ENCODE data around the gene TBC1D9B.

Gene TBC1D9B

DNA sequence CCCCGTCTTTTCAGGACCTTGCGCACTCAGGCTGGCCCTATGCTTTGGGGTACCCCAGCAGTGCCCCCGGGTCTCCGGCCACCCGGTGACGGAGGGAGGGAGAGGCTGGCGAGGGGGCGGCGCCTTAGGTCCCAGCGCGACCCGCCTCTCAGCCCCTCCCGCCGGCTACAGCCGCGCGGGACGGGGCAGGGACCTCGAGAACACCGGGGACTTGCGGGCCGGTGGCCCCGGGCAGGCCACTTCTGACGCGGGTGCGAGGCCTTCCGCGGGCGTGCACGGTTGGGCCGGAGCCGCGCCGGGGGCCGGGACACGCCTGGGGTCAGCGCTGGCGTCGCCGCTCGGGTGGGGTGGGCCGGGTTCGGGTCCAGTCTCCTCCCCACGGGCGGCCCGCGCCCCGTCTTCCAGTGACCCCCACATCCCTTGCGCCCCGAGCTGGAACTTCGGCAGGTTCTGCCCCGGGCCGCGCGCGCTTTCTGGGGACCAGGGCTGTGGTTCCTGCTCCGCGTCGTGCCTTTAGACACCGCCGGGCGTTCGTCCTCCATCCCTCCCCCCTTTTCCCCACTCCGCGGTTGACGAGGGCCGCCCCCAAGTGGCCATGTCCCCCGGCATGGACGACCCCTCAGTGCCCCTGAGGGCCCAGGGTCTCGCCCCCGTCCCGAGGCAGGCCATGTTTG is 90.8 kb downstream of the TBC1D9B start:
- no peaks in the 10 kb centered on the region for H3K9me3 ChIP-seq (ENCODE audit: insufficient read depth, low read depth, low read length)
- H3K27ac ChIP-seq (ENCODE audit: low read depth, low read length), result no peak overlapping the region
- peak overlapping the region; percentile 57 for H3K9ac ChIP-seq (ENCODE audit: low read depth, low read length)
- peaks cover 12% of the 10 kb centered on the region; the same call in 1 of the 2 replicates for H3K36me3 ChIP-seq (ENCODE audit: insufficient read depth, low read length)
- peaks cover 20% of the 10 kb centered on the region for H3K4me1 ChIP-seq (ENCODE audit: insufficient read depth, low read length)
- 3% methylated on average over 72 of the region's 72 CpGs for WGBS
- peak overlapping the region; percentile 51 for H3K4me3 ChIP-seq (ENCODE audit: low read length)
- H3K27me3 ChIP-seq (ENCODE audit: insufficient read depth, low read length), result 0 out of 2 replicates have a peak, but pooled peaks cover 12% of the 10 kb centered on the region

GRCh38 chr5:179816401-179816795 is 91.3 kb downstream of the TBC1D9B start:
- 63% methylated on average over 23 of the region's 23 CpGs for WGBS

DNA sequence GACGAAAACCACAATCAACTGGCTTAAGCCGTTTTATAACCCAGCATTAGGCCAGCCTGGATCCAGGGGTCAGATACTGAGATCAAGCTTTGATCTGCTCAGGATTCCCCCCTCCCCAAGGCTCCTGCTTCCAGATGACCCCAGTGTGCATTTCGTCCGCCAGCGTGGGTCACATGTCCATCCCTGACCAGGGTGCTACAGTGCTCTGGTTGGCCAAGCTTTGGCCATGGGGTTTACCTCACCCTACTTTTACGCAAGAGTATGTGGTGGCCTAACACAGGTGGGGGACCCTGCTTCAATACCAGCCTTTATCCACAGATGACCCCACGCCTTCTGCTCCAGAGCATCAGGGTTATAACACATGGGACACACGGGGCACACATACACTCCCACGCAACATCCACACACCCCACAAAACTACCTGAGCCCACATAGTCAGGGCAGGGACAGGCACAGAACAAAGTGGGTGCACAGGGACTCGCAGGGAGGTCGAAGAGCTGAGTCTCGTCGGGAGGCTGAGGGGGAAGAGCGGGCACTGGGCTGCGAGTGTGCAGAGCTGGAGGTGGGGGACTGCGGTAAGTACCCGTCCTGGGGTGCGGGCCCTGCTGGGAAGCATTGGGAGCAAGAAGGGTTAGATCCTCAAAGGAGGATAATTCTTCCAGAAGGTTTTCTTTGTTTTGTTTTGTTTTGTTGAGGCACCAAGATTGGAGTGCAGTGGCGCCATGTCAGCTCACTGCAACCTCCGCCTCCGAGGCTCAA is 92.0 kb downstream of the TBC1D9B start:
- WGBS, result 94% methylated on average over 21 of the region's 21 CpGs
- no peak overlapping the region for H3K27ac ChIP-seq (ENCODE audit: low read depth, low read length)
- H3K4me1 ChIP-seq (ENCODE audit: insufficient read depth, low read length), result peaks cover 17% of the 10 kb centered on the region
- no peak overlapping the region for H3K9ac ChIP-seq (ENCODE audit: low read depth, low read length)
- no peak overlapping the region for H3K4me3 ChIP-seq (ENCODE audit: low read length)
- H3K27me3 ChIP-seq (ENCODE audit: insufficient read depth, low read length), result 0 out of 2 replicates have a peak, but pooled peaks cover 12% of the 10 kb centered on the region
- no peaks in the 10 kb centered on the region for H3K9me3 ChIP-seq (ENCODE audit: insufficient read depth, low read depth, low read length)
- H3K36me3 ChIP-seq (ENCODE audit: insufficient read depth, low read length), result peaks cover 16% of the 10 kb centered on the region; the same call in 1 of the 2 replicates

More at GRCh38 chr5:179816401-179816795, 91.3 kb downstream of the TBC1D9B start:
- Histone ChIP-seq H3K27me3 (ENCODE audit: insufficient read depth, low read length) (0 out of 2 replicates have a peak, but pooled peaks cover 12% of the 10 kb centered on the region), H3K9me3 (ENCODE audit: insufficient read depth, low read depth, low read length) (no peaks in the 10 kb centered on the region), H3K4me1 (ENCODE audit: insufficient read depth, low read length) (peaks cover 17% of the 10 kb centered on the region), H3K36me3 (ENCODE audit: insufficient read depth, low read length) (peaks cover 15% of the 10 kb centered on the region; the same call in 1 of the 2 replicates), H3K9ac (ENCODE audit: low read depth, low read length) (peak overlapping the region; percentile 57; the same call in 1 of the 2 replicates), H3K27ac (ENCODE audit: low read depth, low read length) (no peak overlapping the region), H3K4me3 (ENCODE audit: low read length) (peak overlapping the region; percentile 51)

DNA sequence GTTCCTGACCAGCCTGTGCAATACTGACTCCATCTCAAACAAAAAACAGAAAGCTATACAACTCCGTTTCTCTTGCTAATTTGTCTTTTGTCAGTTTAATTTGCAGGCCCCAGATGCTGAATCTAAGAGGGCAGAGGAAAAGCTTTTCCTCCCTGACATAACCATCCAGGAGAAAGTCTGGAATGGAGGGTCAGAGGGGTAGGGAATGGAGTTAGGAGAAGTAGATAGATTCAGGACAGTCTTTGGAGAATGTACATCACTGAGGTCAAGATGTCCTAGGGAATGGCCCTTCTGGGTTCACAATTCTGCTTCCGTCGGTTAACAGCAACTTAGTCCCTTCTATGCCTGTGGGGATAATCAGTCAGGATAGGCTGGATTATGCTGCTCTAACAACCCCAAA is 93.6 kb downstream of the TBC1D9B start:
- no peak overlapping the region for H3K4me3 ChIP-seq (ENCODE audit: low read length)
- H3K27me3 ChIP-seq (ENCODE audit: insufficient read depth, low read length), result 0 out of 2 replicates have a peak, but pooled peaks cover 12% of the 10 kb centered on the region
- H3K9me3 ChIP-seq (ENCODE audit: insufficient read depth, low read depth, low read length), result no peaks in the 10 kb centered on the region
- H3K36me3 ChIP-seq (ENCODE audit: insufficient read depth, low read length), result peaks cover 16% of the 10 kb centered on the region; the same call in 1 of the 2 replicates
- no peak overlapping the region for H3K9ac ChIP-seq (ENCODE audit: low read depth, low read length)
- 77% methylated on average over 3 of the region's 3 CpGs for WGBS
- peaks cover 5% of the 10 kb centered on the region; the same call in 1 of the 2 replicates for H3K4me1 ChIP-seq (ENCODE audit: insufficient read depth, low read length)
- no peak overlapping the region for H3K27ac ChIP-seq (ENCODE audit: low read depth, low read length)

- peaks cover 16% of the 10 kb centered on the region; the same call in 1 of the 2 replicates for H3K36me3 ChIP-seq (ENCODE audit: insufficient read depth, low read length)
- H3K27ac ChIP-seq (ENCODE audit: low read depth, low read length), result no peak overlapping the region
- H3K4me1 ChIP-seq (ENCODE audit: insufficient read depth, low read length), result no peaks in the 10 kb centered on the region
- no peaks in the 10 kb centered on the region for H3K9me3 ChIP-seq (ENCODE audit: insufficient read depth, low read depth, low read length)
- H3K4me3 ChIP-seq (ENCODE audit: low read length), result no peak overlapping the region
- 90% methylated on average over 5 of the region's 5 CpGs for WGBS
- H3K27me3 ChIP-seq (ENCODE audit: insufficient read depth, low read length), result 0 out of 2 replicates have a peak, but pooled peaks cover 12% of the 10 kb centered on the region
- no peak overlapping the region for H3K9ac ChIP-seq (ENCODE audit: low read depth, low read length)
These were observed 94.6 kb downstream of the TBC1D9B start for GRCh38 chr5:179812997-179813607.

GRCh38 chr5:179812135-179812825 is 95.4 kb downstream of the TBC1D9B start:
- H3K36me3 ChIP-seq (ENCODE audit: insufficient read depth, low read length), result peaks cover 16% of the 10 kb centered on the region; the same call in 1 of the 2 replicates
- 95% methylated on average over 27 of the region's 27 CpGs for WGBS
- H3K27me3 ChIP-seq (ENCODE audit: insufficient read depth, low read length), result 0 out of 2 replicates have a peak, but pooled peaks cover 8% of the 10 kb centered on the region
- H3K27ac ChIP-seq (ENCODE audit: low read depth, low read length), result no peak overlapping the region
- no peaks in the 10 kb centered on the region for H3K4me1 ChIP-seq (ENCODE audit: insufficient read depth, low read length)
- no peak overlapping the region for H3K9ac ChIP-seq (ENCODE audit: low read depth, low read length)
- no peak overlapping the region for H3K4me3 ChIP-seq (ENCODE audit: low read length)
- no peaks in the 10 kb centered on the region for H3K9me3 ChIP-seq (ENCODE audit: insufficient read depth, low read depth, low read length)
